HG03064 (cell line): ENCODE measurements around the gene SLC29A1.

ENCODE experiments used
- ATAC-seq: cut with Tn5 transposase; IDR thresholded peaks from one replicate; pipeline ENCODE4 v1.9.1; 2021; ENCODE audit warnings: low read depth; ENCODE audit not compliant: unreplicated experiment

Gene SLC29A1

GRCh38 chr6:44277763-44278162 lies 54.4 kb downstream of the SLC29A1 start:
- ATAC-seq: no peak

GRCh38 chr6:44278315-44278714 lies 54.9 kb downstream of the SLC29A1 start:
- no peak for ATAC-seq

- no peak for ATAC-seq
These were observed 55.6 kb downstream of the SLC29A1 start for GRCh38 chr6:44278774-44279697.
